Karpas-422 (cell line): ENCODE measurements around the gene FBXO2. TPM values are rescaled to one million over a fixed set of nuclear protein-coding genes. Genes with fewer than 3 reads are reported as not detected.
A peak's percentile ranks its signal among the peaks of the same experiment; 100 is the strongest.
"Not testable (repeated sequence)": the region's sequence is repeated elsewhere in the genome, so short reads cannot be mapped to it uniquely, and the experiment has no call there.

Experiments
- DNase-seq: peaks from one replicate; pipeline ENCODE4 v3.0.0-alpha.2; 2015
- H2AFZ ChIP-seq: fragments of 200-600 bp; sonication (generic); 2 replicates; pipeline ENCODE4 v1.6.1; 2014; ENCODE audit warnings: antibody characterized with exemption, low read length, mixed read lengths
- H3K27ac ChIP-seq: fragments of 200-600 bp; sonication (generic); 2 replicates; pipeline ENCODE4 v1.5.1; 2014; ENCODE audit warnings: mild to moderate bottlenecking, low read length, moderate library complexity
- H3K27me3 ChIP-seq: fragments of 200-600 bp; sonication (generic); 2 replicates; pipeline ENCODE4 v1.6.1; 2014; ENCODE audit warnings: low read length, mixed read lengths
- H3K36me3 ChIP-seq: fragments of 200-600 bp; sonication (generic); 2 replicates; pipeline ENCODE4 v1.6.1; 2014; ENCODE audit warnings: low read length, mixed read lengths; ENCODE audit not compliant: insufficient read depth
- H3K4me1 ChIP-seq: fragments of 200-600 bp; sonication (generic); 2 replicates; pipeline ENCODE4 v1.6.1; 2014; ENCODE audit warnings: mild to moderate bottlenecking, low read length, mixed read lengths
- H3K4me2 ChIP-seq: fragments of 200-600 bp; sonication (generic); 2 replicates; pipeline ENCODE4 v1.6.1; 2014; ENCODE audit warnings: low read length, low read depth, mild to moderate bottlenecking; ENCODE audit not compliant: poor library complexity, severe bottlenecking
- H3K4me3 ChIP-seq: fragments of 200-600 bp; sonication (generic); 2 replicates; pipeline ENCODE4 v1.5.1; 2014; ENCODE audit warnings: mild to moderate bottlenecking, antibody characterized with exemption, low read length, mixed read lengths
- H3K79me2 ChIP-seq: fragments of 200-600 bp; sonication (generic); 2 replicates; pipeline ENCODE4 v1.6.1; 2014; ENCODE audit warnings: mild to moderate bottlenecking, low read length, mixed read lengths
- H3K9ac ChIP-seq: fragments of 200-600 bp; sonication (generic); 2 replicates; pipeline ENCODE4 v1.6.0; 2014; ENCODE audit warnings: low read length
- H3K9me2 ChIP-seq: fragments of 200-600 bp; sonication (generic), shearing (Covaris generic); replicated peaks from 2 replicates; pipeline ENCODE4 v1.6.0; 2014; ENCODE audit warnings: mild to moderate bottlenecking, low read length, moderate library complexity; ENCODE audit not compliant: insufficient read depth
- H3K9me3 ChIP-seq: fragments of 300-700, 200-600 bp; sonication (generic); 2 replicates; pipeline ENCODE4 v1.6.1; 2014; ENCODE audit warnings: low read length, mixed read lengths
- H4K20me1 ChIP-seq: fragments of 200-600 bp; sonication (generic); 2 replicates; pipeline ENCODE4 v1.6.1; 2014; ENCODE audit warnings: mild to moderate bottlenecking, antibody characterized with exemption, low read length, low read depth; ENCODE audit not compliant: insufficient read depth
- total RNA-seq: library from RNA; depleted of rRNA; stranded (reverse); fragments of >200 nt; shearing (Covaris generic); gene quantifications from 2 replicates; pipeline ENCODE4 v1.2.3, GENCODE V29; 2014; ENCODE audit warnings: low replicate concordance

The FBXO2 gene
- total RNA-seq, 1 experiment from 2014 or later = not detected

- Histone ChIP-seq H2AFZ (no peak overlapping the region), H3K9me2 (no peaks in the 10 kb centered on the region), H3K36me3 (no peaks in the 10 kb centered on the region), H4K20me1 (no peaks in the 10 kb centered on the region; the same call in 1 of the 2 replicates), H3K27ac (no peak overlapping the region), H3K4me2 (no peak overlapping the region), H3K4me3 (no peak overlapping the region), H3K79me2 (no peaks in the 10 kb centered on the region), H3K9me3 (no peaks in the 10 kb centered on the region), H3K4me1 (peaks cover 10% of the 10 kb centered on the region), H3K27me3 (no peaks in the 10 kb centered on the region), H3K9ac (no peak overlapping the region)
- no peak for DNase-seq
Measured at GRCh38 chr1:11646317-11646716, 7.9 kb downstream of the FBXO2 start.

- H4K20me1 ChIP-seq = no peaks in the 10 kb centered on the region; the same call in 1 of the 2 replicates
- H3K27me3 ChIP-seq = no peaks in the 10 kb centered on the region
- peak; percentile 92 for DNase-seq
- H3K9me3 ChIP-seq = no peaks in the 10 kb centered on the region
- peaks cover 9% of the 10 kb centered on the region for H3K4me1 ChIP-seq
- no peak overlapping the region for H2AFZ ChIP-seq
- no peak overlapping the region for H3K4me2 ChIP-seq
- H3K27ac ChIP-seq = no peak overlapping the region
- H3K9ac ChIP-seq = no peak overlapping the region
- H3K4me3 ChIP-seq = no peak overlapping the region
- no peaks in the 10 kb centered on the region for H3K9me2 ChIP-seq
- no peaks in the 10 kb centered on the region for H3K79me2 ChIP-seq
- H3K36me3 ChIP-seq = no peaks in the 10 kb centered on the region
Measured at GRCh38 chr1:11645670-11646265, 8.5 kb downstream of the FBXO2 start.

GRCh38 chr1:11645270-11645669 is 9.0 kb downstream of the FBXO2 start:
- Histone ChIP-seq H3K36me3 (no peaks in the 10 kb centered on the region), H2AFZ (no peak overlapping the region), H3K9me2 (no peaks in the 10 kb centered on the region), H3K79me2 (no peaks in the 10 kb centered on the region), H3K4me1 (peaks cover 4% of the 10 kb centered on the region), H3K27me3 (no peaks in the 10 kb centered on the region), H3K27ac (no peak overlapping the region), H3K4me2 (no peak overlapping the region), H3K4me3 (no peak overlapping the region), H3K9ac (no peak overlapping the region), H4K20me1 (no peaks in the 10 kb centered on the region; the same call in 1 of the 2 replicates), H3K9me3 (no peaks in the 10 kb centered on the region)
- DNase-seq = no peak

GRCh38 chr1:11643782-11644181 is 10.4 kb downstream of the FBXO2 start:
- H2AFZ ChIP-seq = no peak overlapping the region
- H3K27ac ChIP-seq = no peak overlapping the region
- H3K4me3 ChIP-seq = no peak overlapping the region
- H3K36me3 ChIP-seq = no peaks in the 10 kb centered on the region
- no peaks in the 10 kb centered on the region for H3K9me3 ChIP-seq
- H3K79me2 ChIP-seq = no peaks in the 10 kb centered on the region
- no peaks in the 10 kb centered on the region for H3K9me2 ChIP-seq
- no peak overlapping the region for H3K4me2 ChIP-seq
- H4K20me1 ChIP-seq = no peaks in the 10 kb centered on the region; the same call in 1 of the 2 replicates
- H3K4me1 ChIP-seq = no peaks in the 10 kb centered on the region
- no peak for DNase-seq
- no peaks in the 10 kb centered on the region for H3K27me3 ChIP-seq
- no peak overlapping the region for H3K9ac ChIP-seq

GRCh38 chr1:11642418-11643017 is 11.7 kb downstream of the FBXO2 start:
- H3K9me3 ChIP-seq, H3K79me2 ChIP-seq, H3K4me2 ChIP-seq, H2AFZ ChIP-seq, H3K9me2 ChIP-seq, H3K9ac ChIP-seq, H3K27ac ChIP-seq, H3K27me3 ChIP-seq, H3K4me3 ChIP-seq, H3K36me3 ChIP-seq, H4K20me1 ChIP-seq, H3K4me1 ChIP-seq: not testable (repeated sequence)
- peak; percentile 88 for DNase-seq

- Histone ChIP-seq H3K4me3 (no peak overlapping the region), H2AFZ (no peak overlapping the region), H3K27ac (no peak overlapping the region), H3K4me2 (no peak overlapping the region), H4K20me1 (no peaks in the 10 kb centered on the region; the same call in 1 of the 2 replicates), H3K9me2 (no peaks in the 10 kb centered on the region), H3K79me2 (no peaks in the 10 kb centered on the region), H3K9ac (no peak overlapping the region), H3K4me1 (no peaks in the 10 kb centered on the region), H3K27me3 (no peaks in the 10 kb centered on the region), H3K36me3 (no peaks in the 10 kb centered on the region), H3K9me3 (no peaks in the 10 kb centered on the region)
- DNase-seq = no peak
Measured at GRCh38 chr1:11641776-11642305, 12.4 kb downstream of the FBXO2 start.

GRCh38 chr1:11640944-11641343 is 13.3 kb downstream of the FBXO2 start:
- no peaks in the 10 kb centered on the region for H3K79me2 ChIP-seq
- no peaks in the 10 kb centered on the region for H3K36me3 ChIP-seq
- H3K4me3 ChIP-seq = no peak overlapping the region
- H3K27me3 ChIP-seq = no peaks in the 10 kb centered on the region
- H3K4me2 ChIP-seq = no peak overlapping the region
- H3K9ac ChIP-seq = no peak overlapping the region
- H4K20me1 ChIP-seq = no peaks in the 10 kb centered on the region; the same call in 1 of the 2 replicates
- no peak for DNase-seq
- no peak overlapping the region for H3K27ac ChIP-seq
- H3K4me1 ChIP-seq = no peaks in the 10 kb centered on the region
- no peaks in the 10 kb centered on the region for H3K9me2 ChIP-seq
- H2AFZ ChIP-seq = no peak overlapping the region
- H3K9me3 ChIP-seq = no peaks in the 10 kb centered on the region

GRCh38 chr1:11640101-11640500 is 14.1 kb downstream of the FBXO2 start:
- DNase-seq = no peak
- Histone ChIP-seq H3K36me3 (no peaks in the 10 kb centered on the region), H4K20me1 (no peaks in the 10 kb centered on the region; the same call in 1 of the 2 replicates), H3K9me2 (no peaks in the 10 kb centered on the region), H3K4me3 (no peak overlapping the region), H3K9me3 (no peaks in the 10 kb centered on the region), H3K27me3 (no peaks in the 10 kb centered on the region), H2AFZ (no peak overlapping the region), H3K27ac (no peak overlapping the region), H3K79me2 (no peaks in the 10 kb centered on the region), H3K4me1 (no peaks in the 10 kb centered on the region), H3K4me2 (no peak overlapping the region), H3K9ac (no peak overlapping the region)
